GM21786 (cell line): Measurements from ENCODE around the gene FBXO15.
A peak's percentile ranks its signal among the peaks of the same experiment; 100 is the strongest.

Experiments used
- ATAC-seq: cut with Tn5 transposase; IDR thresholded peaks from one replicate; pipeline ENCODE4 v1.9.1; 2021; ENCODE audit not compliant: unreplicated experiment

FBXO15 gene

GRCh38 chr18:74154716-74155115 lies 7.1 kb upstream of the FBXO15 start:
- ATAC-seq, result no peak

GRCh38 chr18:74153793-74154192 lies 6.2 kb upstream of the FBXO15 start:
- no peak for ATAC-seq

- ATAC-seq, result no peak
These were observed 5.7 kb upstream of the FBXO15 start for GRCh38 chr18:74153377-74153776.

DNA sequence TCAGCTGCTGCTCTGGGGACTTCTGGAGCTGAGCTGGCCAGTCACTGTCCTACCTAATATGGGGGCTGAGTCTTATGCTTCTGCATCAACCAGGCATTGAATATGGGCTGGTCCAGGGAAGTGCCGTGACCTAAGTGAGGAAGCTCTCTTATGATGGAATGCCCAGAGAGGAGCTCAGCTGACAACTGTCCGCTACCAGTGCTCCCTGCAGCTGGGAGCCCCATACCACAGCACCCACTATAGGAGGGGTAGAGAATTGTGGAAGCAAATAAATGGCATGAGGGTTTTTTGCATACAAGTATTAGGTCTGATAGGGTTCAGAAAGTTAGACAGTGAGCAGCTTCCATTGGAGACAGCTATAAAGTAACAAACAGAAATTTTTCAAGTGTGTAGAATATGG lies 5.2 kb upstream of the FBXO15 start:
- ATAC-seq, result no peak

- ATAC-seq, result no peak
These were observed 4.6 kb upstream of the FBXO15 start for GRCh38 chr18:74152270-74152669.

DNA sequence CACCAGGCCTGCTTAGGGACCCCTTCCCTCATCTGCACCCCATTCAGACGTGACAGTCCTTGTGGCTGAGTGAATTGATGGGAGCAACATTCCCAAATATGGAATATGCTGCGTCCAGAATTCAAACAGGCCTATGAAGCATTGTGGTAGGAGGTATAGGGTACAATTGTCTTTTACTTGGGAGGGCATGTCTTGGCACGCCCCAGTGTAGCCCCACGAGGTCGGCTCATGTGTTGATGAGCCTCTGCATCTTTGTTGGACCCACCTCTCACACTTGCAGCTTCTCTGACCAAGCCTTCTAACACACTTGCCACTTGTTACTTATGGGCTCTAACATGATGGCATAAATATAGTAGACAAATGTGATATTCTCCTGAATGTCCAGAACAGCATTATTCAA lies 2.2 kb upstream of the FBXO15 start:
- ATAC-seq, result no peak

DNA sequence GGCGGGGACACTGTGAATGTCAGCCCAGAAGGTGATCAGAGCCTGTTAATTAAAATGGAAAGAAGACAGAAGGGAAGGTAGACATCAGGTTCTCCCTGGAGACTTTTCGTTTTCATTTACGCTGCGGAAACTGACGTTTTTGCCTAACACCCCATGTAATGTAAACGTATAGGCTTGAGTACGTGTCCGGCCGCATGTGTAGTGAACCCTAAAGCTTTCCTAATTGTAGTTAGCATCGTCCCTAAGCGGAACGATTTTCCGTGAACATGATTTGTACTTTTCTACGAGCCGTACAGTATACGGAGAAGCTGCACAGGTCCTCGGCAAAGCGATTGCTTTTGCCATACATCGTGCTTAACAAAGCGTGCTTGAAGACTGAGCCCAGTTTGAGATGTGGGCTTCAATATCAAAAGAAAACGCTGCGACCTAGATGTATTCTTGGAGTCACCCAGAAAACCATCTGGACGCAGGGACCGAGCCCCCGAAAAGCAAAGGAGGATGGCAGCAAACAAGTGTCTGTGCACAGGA lies 973 bp upstream of the FBXO15 start:
- ATAC-seq, result peak; percentile 2

- ATAC-seq, result no peak
These were observed 199 bp downstream of the FBXO15 start for GRCh38 chr18:74147491-74147778.

- no peak for ATAC-seq
These were observed 878 bp downstream of the FBXO15 start for GRCh38 chr18:74146756-74147155.

- no peak for ATAC-seq
These were observed 5.4 kb downstream of the FBXO15 start for GRCh38 chr18:74142252-74142651.

- ATAC-seq, result no peak
These were observed 6.0 kb downstream of the FBXO15 start for GRCh38 chr18:74141667-74142066.

- no peak for ATAC-seq
These were observed 7.1 kb downstream of the FBXO15 start for GRCh38 chr18:74140582-74140981.

DNA sequence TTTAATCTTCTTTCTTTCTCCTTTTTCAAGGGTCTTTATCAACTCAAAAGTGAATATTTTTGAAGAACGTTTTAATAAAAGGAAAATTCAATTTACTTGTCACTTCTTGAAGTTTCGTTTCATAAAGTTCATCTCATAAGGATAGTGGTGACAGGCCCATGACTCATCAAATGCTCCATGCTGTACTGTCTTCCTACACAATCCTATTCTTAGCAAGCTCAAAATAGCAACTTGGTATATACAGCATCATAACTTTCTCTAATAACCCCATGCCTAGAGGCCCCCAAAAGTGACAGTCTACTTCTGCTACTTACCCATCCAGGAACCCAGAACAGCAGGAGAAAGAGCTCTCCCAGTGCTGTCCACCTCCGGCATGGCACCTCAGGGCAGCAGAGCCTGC lies 7.7 kb downstream of the FBXO15 start:
- ATAC-seq, result no peak

DNA sequence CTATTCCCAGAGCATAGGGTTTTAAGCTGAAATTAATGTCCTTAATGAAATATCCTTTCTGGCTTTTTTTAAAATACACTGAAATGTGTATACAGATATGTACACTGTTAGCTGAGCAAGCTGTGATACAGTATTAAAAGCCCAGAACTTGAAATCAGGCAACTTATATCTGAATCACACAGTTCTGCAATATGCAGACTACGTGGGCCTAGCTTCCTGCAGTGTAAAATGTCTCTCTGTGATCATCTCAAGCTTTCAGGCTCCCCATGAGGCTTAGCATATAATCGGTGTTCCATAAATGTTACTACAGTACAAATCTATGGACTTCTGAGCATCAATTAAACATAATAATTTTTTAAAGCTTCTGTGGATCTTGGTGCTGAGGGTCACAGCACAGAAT lies 8.2 kb downstream of the FBXO15 start:
- ATAC-seq, result no peak

DNA sequence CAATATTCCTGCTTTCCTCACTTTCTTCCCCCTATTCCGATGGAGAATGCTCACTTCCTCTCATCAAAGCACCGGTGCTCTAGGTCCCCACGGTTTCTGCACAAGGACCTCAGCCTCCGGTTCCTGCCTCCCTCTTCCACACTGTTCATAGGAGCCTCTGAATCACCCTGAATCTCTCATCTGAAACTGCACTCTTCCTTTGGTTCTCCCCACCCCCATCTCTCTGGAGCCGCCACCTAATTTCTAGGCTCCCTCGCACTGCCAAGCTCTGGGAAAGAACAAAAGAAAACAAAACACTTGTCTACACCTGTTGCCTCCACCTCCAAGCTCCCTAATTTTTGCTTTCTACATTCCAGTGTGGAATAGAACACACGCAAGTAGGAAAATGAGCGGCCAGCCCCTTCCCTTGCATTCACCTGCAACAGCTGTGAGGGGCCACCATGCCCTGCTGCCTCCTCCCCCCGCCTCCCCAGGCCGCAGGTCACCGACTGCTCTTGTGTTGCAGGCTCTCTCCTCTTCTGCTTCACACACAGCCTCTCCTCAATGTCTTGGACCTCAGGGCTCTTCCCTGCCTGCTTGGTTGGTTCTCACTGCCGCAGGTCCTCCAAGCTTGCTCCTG lies 9.6 kb downstream of the FBXO15 start:
- no peak for ATAC-seq

DNA sequence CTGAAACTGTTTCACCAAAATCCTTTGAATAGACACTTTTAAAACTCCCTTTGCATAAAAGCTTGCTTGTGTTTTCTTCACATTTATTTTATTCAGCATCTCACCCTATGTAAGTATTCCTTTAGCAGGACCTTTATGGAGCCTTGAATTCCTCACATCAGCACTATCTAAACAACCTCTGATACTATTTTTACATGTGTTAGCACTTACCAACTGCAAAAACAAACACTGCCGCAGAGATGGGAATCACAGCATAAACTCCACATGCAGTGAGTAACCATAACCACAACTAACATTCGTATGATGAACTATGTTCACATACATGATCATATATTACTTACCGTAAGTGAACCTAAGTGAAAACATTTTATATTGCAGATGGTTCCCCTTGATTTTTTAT lies 15.4 kb downstream of the FBXO15 start:
- ATAC-seq, result no peak

DNA sequence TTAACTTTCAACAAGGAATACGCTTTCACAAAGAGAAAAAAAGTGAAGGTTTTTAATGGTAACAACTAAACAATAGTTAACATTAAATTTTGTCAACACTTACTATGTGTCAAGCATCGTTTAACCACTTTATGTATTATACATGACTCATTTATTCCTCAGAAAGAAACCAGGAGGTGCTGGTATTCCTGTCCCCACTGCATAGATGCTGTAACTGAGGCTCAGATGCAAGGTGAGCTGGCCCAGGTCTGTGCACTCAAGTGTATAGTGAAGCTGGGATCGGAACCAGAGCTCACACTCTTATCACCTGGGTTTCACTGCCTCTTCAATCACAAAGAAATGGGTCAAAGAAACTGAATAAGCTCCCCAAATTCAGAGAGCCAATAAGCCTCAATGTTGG lies 16.5 kb downstream of the FBXO15 start:
- no peak for ATAC-seq

DNA sequence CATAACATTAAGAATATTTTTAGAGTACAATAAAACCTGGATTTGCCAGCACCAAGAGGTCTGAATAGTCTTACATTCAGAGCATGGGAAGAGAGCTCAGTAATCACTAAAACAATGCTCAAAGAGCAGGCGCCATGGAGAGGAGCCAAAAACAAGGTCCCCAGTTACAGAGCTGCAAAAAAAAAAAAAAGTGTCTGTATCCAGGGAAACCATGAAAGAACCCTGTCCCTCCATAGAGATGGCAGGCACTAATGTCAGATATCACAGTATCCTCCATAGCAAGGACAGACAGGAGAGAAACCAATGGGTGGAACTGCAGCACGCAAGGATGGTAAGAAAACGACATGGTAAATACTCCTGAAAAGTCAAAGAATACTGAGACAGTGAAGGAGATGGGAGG lies 19.5 kb downstream of the FBXO15 start:
- no peak for ATAC-seq

DNA sequence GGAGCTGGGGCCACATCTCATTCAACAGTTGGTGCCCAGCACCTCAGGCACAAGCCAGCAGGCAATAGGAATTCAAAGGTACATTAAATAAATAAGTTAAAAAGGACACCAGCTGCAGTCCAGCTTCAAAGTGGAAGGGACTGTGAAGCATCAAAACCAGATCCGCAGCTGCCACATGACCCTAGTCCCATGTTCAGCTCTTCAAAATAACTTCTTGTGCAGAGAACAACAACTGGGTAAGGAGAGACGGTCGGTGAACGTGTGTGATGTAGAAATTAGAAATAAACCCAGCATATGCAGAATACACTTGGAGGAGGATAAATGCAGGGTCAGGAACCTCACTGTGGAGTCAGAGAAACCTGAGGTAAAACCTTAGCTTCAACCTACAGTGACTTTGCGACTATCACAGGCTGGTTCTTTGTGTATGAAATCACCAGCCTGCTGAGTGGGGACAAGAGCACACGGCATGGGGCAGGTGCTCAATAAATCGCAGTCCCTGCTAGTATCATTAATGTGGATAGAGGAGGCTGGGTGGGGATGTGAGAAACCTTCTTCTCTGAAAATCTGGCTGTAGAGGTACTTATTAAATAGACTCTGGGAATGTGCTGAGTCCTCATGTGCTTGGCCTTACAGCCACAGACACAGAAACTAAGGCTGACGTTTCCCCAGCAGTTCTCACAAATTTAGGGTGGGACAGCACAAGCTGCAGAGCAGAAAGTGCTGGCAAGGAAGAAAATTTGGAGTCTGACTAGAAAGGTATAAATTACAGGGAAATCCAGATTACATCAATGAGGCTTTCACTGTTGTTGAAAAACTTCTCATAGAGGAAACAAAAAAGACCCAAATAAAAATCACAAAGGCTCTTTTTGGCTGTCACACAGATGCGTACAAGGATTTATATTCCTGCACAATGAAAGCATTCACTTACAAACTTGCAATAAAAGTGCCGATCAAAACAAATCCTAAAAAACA lies 20.7 kb downstream of the FBXO15 start:
- ATAC-seq, result no peak

GRCh38 chr18:74124642-74125041 lies 23.0 kb downstream of the FBXO15 start:
- ATAC-seq, result no peak

- no peak for ATAC-seq
These were observed 24.4 kb downstream of the FBXO15 start for GRCh38 chr18:74123200-74123599.
